HG02981 (cell line): ENCODE data around the gene PRPSAP2.

ENCODE experiments used
- ATAC-seq: cut with Tn5 transposase; IDR thresholded peaks from one replicate; pipeline ENCODE4 v1.9.1; 2021; ENCODE audit warnings: mild to moderate bottlenecking, moderate library complexity; ENCODE audit not compliant: unreplicated experiment

PRPSAP2 gene

GRCh38 chr17:18960803-18961511, 103.0 kb downstream of the PRPSAP2 start:
- ATAC-seq, result peak; percentile 68

- ATAC-seq, result no peak
These were observed 103.9 kb downstream of the PRPSAP2 start for GRCh38 chr17:18961634-18962493.

GRCh38 chr17:18962494-18962815, 104.5 kb downstream of the PRPSAP2 start:
- no peak for ATAC-seq

- ATAC-seq, result no peak
These were observed 105.4 kb downstream of the PRPSAP2 start for GRCh38 chr17:18963126-18964017.

DNA sequence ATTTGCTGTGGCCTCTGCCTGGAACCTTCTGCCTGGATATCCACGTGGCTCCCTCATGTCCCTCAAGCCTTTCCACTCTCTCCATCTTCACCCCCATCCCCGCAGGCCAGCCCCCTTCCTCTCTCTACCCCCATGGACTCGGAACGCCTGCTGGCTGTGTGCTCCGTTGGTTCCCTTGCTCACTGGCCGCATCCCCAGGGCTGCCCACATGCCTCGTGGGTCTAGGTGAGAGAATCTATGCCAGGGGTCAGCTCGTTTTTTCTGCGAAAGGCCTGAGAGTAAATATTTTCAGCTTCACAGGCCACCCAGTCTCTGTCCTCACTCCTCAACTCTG, 106.1 kb downstream of the PRPSAP2 start:
- ATAC-seq, result no peak

- no peak for ATAC-seq
These were observed 106.6 kb downstream of the PRPSAP2 start for GRCh38 chr17:18964550-18964949.

DNA sequence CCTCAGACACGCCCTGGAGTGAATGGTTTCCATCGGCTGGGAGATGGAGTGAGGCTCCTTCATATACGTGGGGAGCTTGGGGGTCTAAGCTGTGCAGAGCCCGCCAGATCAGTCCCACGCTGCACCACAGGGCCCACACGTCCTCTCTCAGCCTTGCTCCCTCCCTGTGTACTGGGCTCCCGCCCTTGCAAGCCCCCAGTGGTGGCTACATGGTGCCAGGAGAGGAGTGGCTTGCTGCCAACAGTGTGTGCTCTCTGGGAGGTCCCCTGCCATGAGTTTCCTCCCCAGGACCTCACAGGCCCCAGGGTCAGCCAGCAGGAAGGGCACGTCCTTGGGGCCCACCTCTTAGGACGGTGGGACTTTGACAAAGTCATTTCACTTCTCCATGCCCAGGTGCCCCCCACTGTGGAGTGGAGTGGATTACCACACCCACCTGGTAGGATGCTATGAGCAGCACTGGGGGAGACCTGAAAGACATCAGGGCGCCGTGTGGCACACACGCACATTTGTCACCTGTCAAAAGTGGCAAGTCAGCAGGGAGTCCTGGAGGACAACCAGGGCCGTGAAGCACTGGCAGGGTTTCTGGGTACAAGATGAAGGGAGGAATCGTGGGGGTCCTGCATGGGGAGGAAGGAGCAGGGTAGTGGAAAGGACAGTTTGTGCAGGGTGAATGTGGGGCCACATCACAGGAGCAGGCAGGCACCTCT, 107.8 kb downstream of the PRPSAP2 start:
- no peak for ATAC-seq

- no peak for ATAC-seq
These were observed 109.1 kb downstream of the PRPSAP2 start for GRCh38 chr17:18966831-18967624.

- no peak for ATAC-seq
These were observed 110.0 kb downstream of the PRPSAP2 start for GRCh38 chr17:18967916-18968315.

- no peak for ATAC-seq
These were observed 110.4 kb downstream of the PRPSAP2 start for GRCh38 chr17:18968345-18968744.

DNA sequence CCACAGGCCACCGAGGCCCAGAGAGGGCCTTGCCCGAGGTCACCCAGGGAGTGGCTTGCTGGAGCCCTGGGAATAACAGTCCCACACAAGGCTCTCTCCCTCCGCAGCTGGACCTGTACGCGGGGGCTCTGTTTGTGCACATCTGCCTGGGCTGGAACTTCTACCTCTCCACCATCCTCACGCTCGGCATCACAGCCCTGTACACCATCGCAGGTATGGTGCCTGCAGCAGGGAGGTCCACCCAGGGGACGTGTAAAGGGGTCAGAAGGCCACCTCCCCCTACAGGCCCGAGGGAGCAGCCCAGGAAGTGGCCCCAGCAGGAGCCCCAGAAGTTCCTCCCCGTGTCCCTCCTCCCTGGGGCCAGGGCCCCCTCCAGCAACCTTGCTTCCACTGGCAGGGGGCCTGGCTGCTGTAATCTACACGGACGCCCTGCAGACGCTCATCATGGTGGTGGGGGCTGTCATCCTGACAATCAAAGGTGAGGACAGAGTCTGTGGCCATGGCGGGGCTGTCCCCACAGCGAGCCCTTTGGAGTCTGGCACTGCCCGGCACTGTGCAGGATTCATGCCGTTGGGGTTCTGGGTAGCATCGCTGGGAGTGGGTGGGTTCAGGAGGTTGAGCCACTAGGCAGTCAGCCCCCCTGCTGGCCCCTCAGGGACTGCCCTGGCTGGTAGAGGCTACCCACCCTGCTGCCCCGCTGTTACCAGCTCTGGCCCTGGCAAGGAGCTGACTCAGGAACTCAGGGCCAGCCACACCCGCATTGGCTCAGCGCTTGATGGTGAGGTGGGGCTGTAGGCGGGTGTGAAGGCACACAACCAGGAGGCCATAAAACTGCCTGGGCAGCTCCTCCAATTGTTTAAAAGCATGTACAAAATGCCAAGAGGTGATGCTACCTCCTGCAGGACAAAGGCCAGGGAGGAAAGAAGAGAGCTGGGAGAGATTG, 111.3 kb downstream of the PRPSAP2 start:
- no peak for ATAC-seq

- ATAC-seq, result no peak
These were observed 112.9 kb downstream of the PRPSAP2 start for GRCh38 chr17:18970582-18971480.

DNA sequence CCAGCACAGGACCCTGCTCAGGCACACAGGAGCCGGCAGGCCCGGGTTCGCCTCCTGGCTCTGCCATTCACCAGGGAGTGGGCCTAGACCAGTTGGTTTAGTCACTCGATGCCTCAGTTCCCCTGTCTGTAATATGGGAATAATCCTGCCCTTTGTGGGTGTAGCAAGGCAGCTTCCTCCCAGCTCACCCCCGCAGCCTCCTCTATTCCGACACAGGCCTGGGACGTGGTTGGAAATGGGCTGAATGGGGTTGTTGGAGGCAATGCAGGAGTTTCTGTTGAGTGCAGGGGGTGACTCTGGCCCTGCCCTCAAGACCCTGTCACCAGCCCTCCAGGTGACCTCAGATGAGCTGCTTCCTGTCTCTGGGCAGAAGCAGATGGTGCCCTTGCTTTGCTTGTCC, 113.9 kb downstream of the PRPSAP2 start:
- no peak for ATAC-seq

- no peak for ATAC-seq
These were observed 116.6 kb downstream of the PRPSAP2 start for GRCh38 chr17:18974407-18975149.

GRCh38 chr17:18975597-18975996, 117.7 kb downstream of the PRPSAP2 start:
- ATAC-seq, result no peak

- no peak for ATAC-seq
These were observed 118.3 kb downstream of the PRPSAP2 start for GRCh38 chr17:18976201-18976600.

- ATAC-seq, result no peak
These were observed 119.1 kb downstream of the PRPSAP2 start for GRCh38 chr17:18977021-18977420.
